ELF-1 (cell line): Measurements from ENCODE around the gene HNF4A.
"Not testable (repeated sequence)": the region's sequence is repeated elsewhere in the genome, so short reads cannot be mapped to it uniquely, and the experiment has no call there.

Experiments used
- DNase-seq: peaks from one replicate; pipeline ENCODE4 v3.0.0-alpha.2; 2016; ENCODE audit warnings: low read depth, low spot score

HNF4A gene

DNA sequence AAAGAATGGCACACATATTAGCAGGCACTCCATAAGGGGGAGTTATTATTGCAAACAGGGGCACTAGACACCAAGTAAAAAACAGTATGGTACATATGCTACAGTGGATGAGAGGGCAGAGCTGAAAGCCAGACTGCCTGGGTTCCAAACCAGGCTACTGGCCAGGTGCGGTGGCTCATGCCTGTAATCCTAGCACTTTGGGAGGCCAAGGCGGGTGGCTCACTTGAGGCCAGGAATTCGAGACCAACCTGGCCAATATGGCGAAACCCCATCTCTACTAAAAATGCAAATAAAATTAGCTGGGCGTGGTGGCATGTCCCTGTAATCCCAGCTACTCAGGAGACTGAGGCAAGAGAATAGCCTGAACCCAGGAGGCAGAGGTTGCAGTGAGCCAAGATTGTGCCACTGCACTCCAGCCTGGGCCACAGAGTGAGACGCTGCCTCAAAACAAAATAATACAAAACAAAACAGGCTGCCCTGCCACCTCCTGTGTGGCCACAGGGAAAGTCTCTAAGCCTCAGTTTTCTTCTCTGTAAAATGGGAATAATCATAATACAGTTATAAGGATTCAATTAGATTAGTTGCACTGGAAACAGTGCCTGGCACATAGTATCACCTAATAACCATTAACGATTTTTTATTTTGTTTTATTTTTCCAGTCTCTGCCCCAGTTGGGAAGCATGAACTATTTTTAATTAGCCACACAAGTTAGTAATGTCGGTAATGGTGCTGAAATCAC lies 112.7 kb downstream of the HNF4A start:
- DNase-seq = no peak

GRCh38 chr20:44470327-44470726 lies 114.8 kb downstream of the HNF4A start:
- no peak for DNase-seq

- peak; percentile 18 for DNase-seq
Observed at GRCh38 chr20:44471481-44471882, 116.0 kb downstream of the HNF4A start.

- not testable (repeated sequence) for DNase-seq
Observed at GRCh38 chr20:44472283-44472682, 116.8 kb downstream of the HNF4A start.

DNA sequence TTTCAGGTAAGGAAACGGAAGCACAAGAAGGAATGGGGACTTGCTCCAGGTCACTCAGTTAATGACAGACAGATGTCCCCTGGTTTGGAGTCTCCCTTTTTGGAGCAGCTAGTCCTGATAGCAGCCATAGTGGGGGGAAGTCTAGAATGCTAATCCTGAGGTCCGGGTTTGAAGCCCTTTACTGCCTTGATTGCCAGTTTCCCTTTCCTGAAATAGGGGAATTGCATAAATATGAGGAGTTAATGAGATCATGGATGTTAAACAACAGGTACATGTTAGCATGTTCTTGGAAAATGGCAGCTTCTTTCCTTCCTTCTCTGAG lies 119.8 kb downstream of the HNF4A start:
- DNase-seq = no peak

- peak; percentile 93 for DNase-seq
Observed at GRCh38 chr20:44475694-44476560, 120.4 kb downstream of the HNF4A start, which contains the start of gene TTPAL. TSS of gene TTPAL (plus strand) at chr20:44475874. CDS start at chr20:44480000, 4,126 bp downstream.

DNA sequence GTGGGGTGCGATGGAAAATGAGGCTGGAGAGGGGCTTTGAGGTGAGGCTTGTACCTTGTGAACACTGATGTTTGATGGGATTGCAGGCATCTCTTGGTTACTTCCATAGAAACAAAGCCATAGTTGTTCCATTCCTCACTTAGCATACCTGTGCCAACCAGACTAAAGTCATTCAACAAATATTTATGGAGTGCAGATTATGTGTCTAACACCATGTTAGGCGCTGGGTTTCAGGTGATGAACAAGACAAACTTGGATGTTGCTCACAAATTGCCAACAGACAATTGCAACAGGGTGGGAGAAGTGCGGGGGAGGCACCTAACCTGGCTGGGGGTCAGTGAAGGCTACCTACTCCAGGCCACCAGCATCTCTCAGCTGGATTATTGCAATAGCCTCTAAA lies 121.7 kb downstream of the HNF4A start:
- DNase-seq = no peak

DNA sequence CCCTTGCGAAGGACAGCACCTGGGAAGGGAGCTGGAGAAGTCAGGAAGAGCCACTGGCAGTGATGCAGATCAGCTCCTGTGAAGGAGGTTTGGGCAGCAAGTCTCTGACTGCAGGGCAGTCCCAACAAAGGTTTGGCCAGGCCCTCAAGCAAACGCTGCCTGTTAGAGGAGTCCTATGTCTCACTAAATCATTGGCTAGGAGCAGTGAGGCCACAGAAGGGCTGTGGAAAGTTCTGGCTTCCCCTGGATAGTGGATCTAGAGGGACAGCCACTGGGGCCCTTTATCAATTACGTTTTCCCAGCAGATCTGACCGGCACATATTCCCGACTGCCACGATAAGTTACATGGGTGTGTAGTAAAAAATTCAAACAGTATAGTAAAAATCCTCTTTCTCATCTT lies 122.7 kb downstream of the HNF4A start:
- DNase-seq = no peak

DNA sequence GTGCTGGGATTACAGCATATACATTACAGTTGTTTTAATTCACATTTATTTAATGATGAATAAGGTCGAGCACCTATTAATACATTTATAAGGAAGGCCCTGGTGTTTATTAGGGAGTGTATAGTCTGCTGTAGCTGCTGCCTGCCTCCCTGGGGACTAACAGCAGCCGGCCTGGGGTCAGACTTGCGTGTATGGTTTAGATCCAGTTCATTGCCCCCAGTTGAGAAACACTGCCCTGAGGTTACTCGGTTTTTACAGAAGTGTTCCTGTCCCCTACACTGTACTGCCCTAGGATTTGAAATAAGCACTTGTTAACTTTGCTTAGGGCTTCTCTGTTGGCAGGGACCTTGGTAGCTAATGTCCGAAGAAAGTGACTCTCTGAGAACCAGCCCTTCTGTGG lies 124.1 kb downstream of the HNF4A start:
- DNase-seq = no peak

- no peak for DNase-seq
Observed at GRCh38 chr20:44480097-44480496, 124.6 kb downstream of the HNF4A start.

GRCh38 chr20:44481719-44482416 lies 126.4 kb downstream of the HNF4A start:
- no peak for DNase-seq

GRCh38 chr20:44483112-44483511 lies 127.6 kb downstream of the HNF4A start:
- DNase-seq = no peak
